Measurements from ENCODE around the gene KHDC1L. TPM values are rescaled to one million over a fixed set of nuclear protein-coding genes. Genes with fewer than 3 reads are reported as not detected.
"Not testable (repeated sequence)": the region's sequence is repeated elsewhere in the genome, so short reads cannot be mapped to it uniquely, and the experiment has no call there.

The KHDC1L gene
- under 1 TPM; 0.28 to 0.69 (median 0.36) TPM for polyA plus RNA-seq (ENCODE audit: insufficient read length in 4 of 4)

- DNase-seq (ENCODE audit: low read depth in 4 of 4, low spot score in 3 of 4): no peak
These were observed at the start of gene KHDC1L for GRCh38 chr6:73225396-73225795. Gene KHDC1L, minus strand, starts transcription at chr6:73225496. Its CDS starts 88 bp downstream, at chr6:73225408.

- not testable (repeated sequence) for DNase-seq (ENCODE audit: low read depth in 4 of 4, low spot score in 3 of 4)
These were observed 44.0 kb upstream of the KHDC1L start for GRCh38 chr6:73269296-73269695.

GRCh38 chr6:73268896-73269295 is 43.6 kb upstream of the KHDC1L start:
- not testable (repeated sequence) for DNase-seq (ENCODE audit: low read depth in 4 of 4, low spot score in 3 of 4)

GRCh38 chr6:73264446-73264845 is 39.1 kb upstream of the KHDC1L start:
- DNase-seq (ENCODE audit: low read depth in 4 of 4, low spot score in 3 of 4): no peak

GRCh38 chr6:73263570-73263909 is 38.2 kb upstream of the KHDC1L start:
- DNase-seq (ENCODE audit: low read depth in 4 of 4, low spot score in 3 of 4): no peak

GRCh38 chr6:73262671-73263569 is 37.6 kb upstream of the KHDC1L start, which contains the start of gene KHDC1:
Gene KHDC1, minus strand, starts transcription at chr6:73263196. Its CDS starts 20,679 bp downstream, at chr6:73242517.
- peak; percentile 50 to 64 (median 56) for DNase-seq (ENCODE audit: low read depth in 4 of 4, low spot score in 3 of 4)

- no peak for DNase-seq (ENCODE audit: low read depth in 4 of 4, low spot score in 3 of 4)
These were observed 33.4 kb upstream of the KHDC1L start for GRCh38 chr6:73258721-73259120.

GRCh38 chr6:73254323-73254722 is 29.0 kb upstream of the KHDC1L start:
- not testable (repeated sequence) for DNase-seq (ENCODE audit: low read depth in 4 of 4, low spot score in 3 of 4)

- no peak for DNase-seq (ENCODE audit: low read depth in 4 of 4, low spot score in 3 of 4)
These were observed 27.4 kb upstream of the KHDC1L start for GRCh38 chr6:73252703-73253102.

- no peak for DNase-seq (ENCODE audit: low read depth in 4 of 4, low spot score in 3 of 4)
These were observed 24.7 kb upstream of the KHDC1L start for GRCh38 chr6:73250016-73250415.

GRCh38 chr6:73248192-73248903 is 23.1 kb upstream of the KHDC1L start:
- DNase-seq (ENCODE audit: low read depth in 4 of 4, low spot score in 3 of 4): peak in 1 of 4 donors; percentile 2

GRCh38 chr6:73242001-73242400 is 16.7 kb upstream of the KHDC1L start:
- DNase-seq (ENCODE audit: low read depth in 4 of 4, low spot score in 3 of 4): no peak

GRCh38 chr6:73240730-73241129 is 15.4 kb upstream of the KHDC1L start:
- no peak for DNase-seq (ENCODE audit: low read depth in 4 of 4, low spot score in 3 of 4)

- no peak for DNase-seq (ENCODE audit: low read depth in 4 of 4, low spot score in 3 of 4)
These were observed 11.0 kb upstream of the KHDC1L start for GRCh38 chr6:73236144-73236750.

- no peak for DNase-seq (ENCODE audit: low read depth in 4 of 4, low spot score in 3 of 4)
These were observed 9.4 kb upstream of the KHDC1L start for GRCh38 chr6:73234733-73235132.

GRCh38 chr6:73233971-73234370 is 8.7 kb upstream of the KHDC1L start:
- not testable (repeated sequence) for DNase-seq (ENCODE audit: low read depth in 4 of 4, low spot score in 3 of 4)

- DNase-seq (ENCODE audit: low read depth in 4 of 4, low spot score in 3 of 4): no peak
These were observed 7.8 kb upstream of the KHDC1L start for GRCh38 chr6:73233048-73233447.

GRCh38 chr6:73231986-73232391 is 6.7 kb upstream of the KHDC1L start:
- DNase-seq (ENCODE audit: low read depth in 4 of 4, low spot score in 3 of 4): no peak

GRCh38 chr6:73227606-73228255 is 2.4 kb upstream of the KHDC1L start:
- no peak for DNase-seq (ENCODE audit: low read depth in 4 of 4, low spot score in 3 of 4)

- DNase-seq (ENCODE audit: low read depth in 4 of 4, low spot score in 3 of 4): no peak
These were observed 8.4 kb downstream of the KHDC1L start for GRCh38 chr6:73216859-73217258.

GRCh38 chr6:73209117-73209516 is 16.2 kb downstream of the KHDC1L start:
- DNase-seq (ENCODE audit: low read depth in 4 of 4, low spot score in 3 of 4): no peak
